Suprapubic skin (tissue), 4 donors: Measurements from ENCODE around the gene PRRX2.

ENCODE experiments used
- CTCF ChIP-seq, 2 donors: fragments of 200-600 bp in 1 of 2; fragments of 450-650 bp in 1 of 2; sonication (generic) in 1 of 2; IDR thresholded peaks; one replicate each; pipeline ENCODE4 v1.5.1; 2016 to 2019; ENCODE audit warnings: antibody characterized with exemption in 2 of 2, mild to moderate bottlenecking in 1 of 2, moderate library complexity in 1 of 2
- EP300 ChIP-seq: sonication (generic); formaldehyde crosslinking; IDR thresholded peaks from one replicate; pipeline ENCODE4 v1.6.1; 2017; ENCODE audit warnings: antibody characterized with exemption
- POLR2A ChIP-seq, 2 donors: fragments of 450-650 bp; IDR thresholded peaks; one replicate each; pipeline ENCODE4 v1.6.1; 2017; ENCODE audit warnings: antibody characterized with exemption in 2 of 2, mild to moderate bottlenecking in 2 of 2, moderate library complexity in 2 of 2
- POLR2AphosphoS5 ChIP-seq, 3 donors: sonication (generic); formaldehyde crosslinking; IDR thresholded peaks; one replicate each; pipeline ENCODE4 v1.6.1; 2017; ENCODE audit warnings: antibody characterized with exemption in 3 of 3

DNA sequence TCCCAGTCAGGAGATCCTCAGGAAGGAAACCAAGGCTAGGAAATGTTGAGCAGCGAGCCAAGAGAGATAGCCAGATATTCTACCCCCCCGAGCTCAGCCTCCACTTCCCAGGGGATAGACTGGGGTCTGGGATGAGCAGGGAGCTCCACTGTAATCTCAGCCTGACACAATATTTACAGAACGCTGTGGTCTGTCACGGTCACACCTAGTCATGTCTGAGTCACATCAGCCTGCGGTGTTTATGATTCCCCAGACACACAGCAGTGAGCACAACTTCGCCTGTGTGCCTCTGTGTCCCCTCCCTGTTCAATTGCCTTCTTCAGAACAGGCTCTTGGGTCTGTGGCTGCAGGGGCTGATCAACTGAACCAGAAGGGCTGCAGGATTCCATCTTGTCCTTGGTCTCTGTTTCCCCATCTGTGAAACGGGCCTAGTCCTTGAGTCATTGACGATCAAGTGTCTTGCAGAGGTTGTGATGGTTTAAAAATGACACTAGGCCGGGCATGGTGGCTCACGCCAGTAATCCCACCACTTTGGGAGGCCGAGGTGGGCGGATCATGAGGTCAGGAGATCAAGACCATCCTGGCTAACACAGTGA lies 8.6 kb upstream of the PRRX2 start:
- TF ChIP-seq CTCF (IDR thresholded peaks at IDR 0.05) (no peak), POLR2A (IDR thresholded peaks at IDR 0.05) (no peak), EP300 (no peak), POLR2AphosphoS5 (IDR thresholded peaks at IDR 0.05) (no peak)
